ENCODE data around the gene DNAH6. TPM values are rescaled to one million over a fixed set of nuclear protein-coding genes. Genes with fewer than 3 reads are reported as not detected.

Gene DNAH6
- total RNA-seq, 1 donor from 2014 or later, result 2.6 TPM

GRCh38 chr2:84716564-84716963 is 200.3 kb downstream of the DNAH6 start:
- Histone ChIP-seq H4K20me1 (ENCODE audit: low read depth) (no peaks in the 10 kb centered on the region), H3K9me3 (ENCODE audit: low read depth) (no peaks in the 10 kb centered on the region), H3K4me3 (no peak overlapping the region), H3K27me3 (no peaks in the 10 kb centered on the region), H2AFZ (replicated peaks) (no peak overlapping the region), H3K9ac (no peak overlapping the region), H3K27ac (no peak overlapping the region), H3K36me3 (no peaks in the 10 kb centered on the region), H3K4me2 (no peak overlapping the region), H3K4me1 (no peaks in the 10 kb centered on the region), H3K79me2 (ENCODE audit: low read depth) (no peaks in the 10 kb centered on the region), H3F3A (ENCODE audit: low read depth) (no peaks in the 10 kb centered on the region)
- Mint-ChIP-seq H3K9me3 (peaks cover 5% of the 10 kb centered on the region), H3K4me3 (no peak overlapping the region), H3K4me1 (peaks cover 2% of the 10 kb centered on the region), H3K36me3 (peaks cover 2% of the 10 kb centered on the region), H3K27ac (no peak overlapping the region), H3K27me3 (ENCODE audit: insufficient read depth, low read depth) (no peaks in the 10 kb centered on the region)
- no peak for DNase-seq (ENCODE audit: low spot score)
- TF ChIP-seq EZH2phosphoT487 (IDR thresholded peaks at IDR 0.05) (no peak), CTCF (IDR thresholded peaks at IDR 0.05) (no peak), EZH2 (IDR thresholded peaks at IDR 0.05) (no peak)

DNA sequence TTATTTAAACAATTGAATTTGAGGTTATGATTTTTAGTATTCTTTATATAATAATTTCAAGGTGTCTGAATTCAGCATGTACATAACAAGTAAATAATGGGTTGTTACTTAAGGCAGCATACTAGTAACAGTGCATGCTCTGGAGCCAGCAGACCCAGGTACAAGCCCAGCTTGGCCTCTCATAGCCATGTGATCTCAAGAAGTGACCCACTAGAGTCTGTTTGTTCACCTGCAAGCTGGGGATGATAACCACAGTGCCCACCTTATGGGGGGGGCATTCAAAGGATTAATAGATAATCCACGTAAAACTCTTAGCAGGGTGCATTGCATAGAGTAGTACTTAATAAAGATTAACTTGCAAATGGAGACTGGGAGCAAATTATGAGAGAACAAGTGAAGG is 201.0 kb downstream of the DNAH6 start:
- H3K4me3 ChIP-seq, result no peak overlapping the region

DNA sequence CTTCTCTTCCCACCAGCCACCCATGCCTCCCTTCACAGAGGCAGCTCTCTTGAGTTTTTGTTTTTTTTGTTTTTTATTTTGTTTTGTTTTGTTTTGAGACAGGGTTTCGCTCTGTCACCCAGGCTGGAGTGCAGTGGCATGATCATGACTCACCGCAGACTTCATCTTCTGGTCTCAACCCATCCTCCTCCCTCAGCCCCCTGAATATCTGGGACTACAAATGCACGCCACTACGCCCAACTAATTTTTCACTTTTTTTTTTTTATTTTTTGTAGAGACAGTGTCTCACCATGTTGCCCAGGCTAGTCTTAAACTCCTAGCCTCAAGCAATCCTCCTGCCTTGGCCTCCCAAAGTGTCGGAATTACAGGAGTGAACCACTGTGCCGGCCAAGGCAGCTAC is 203.1 kb downstream of the DNAH6 start:
- H3K4me1 Mint-ChIP-seq, result peaks cover 2% of the 10 kb centered on the region
- Histone ChIP-seq H3K4me1 (no peaks in the 10 kb centered on the region), H3K4me3 (no peak overlapping the region), H3K36me3 (no peaks in the 10 kb centered on the region), H3K4me2 (no peak overlapping the region), H3K9ac (no peak overlapping the region), H3F3A (ENCODE audit: low read depth) (no peaks in the 10 kb centered on the region), H3K79me2 (ENCODE audit: low read depth) (no peaks in the 10 kb centered on the region), H2AFZ (replicated peaks) (no peak overlapping the region), H3K27me3 (no peaks in the 10 kb centered on the region), H3K27ac (no peak overlapping the region), H3K9me3 (ENCODE audit: low read depth) (no peaks in the 10 kb centered on the region), H4K20me1 (ENCODE audit: low read depth) (no peaks in the 10 kb centered on the region)
- H3K27me3 Mint-ChIP-seq (ENCODE audit: insufficient read depth, low read depth), result no peaks in the 10 kb centered on the region
- H3K9me3 Mint-ChIP-seq, result peaks cover 5% of the 10 kb centered on the region
- DNase-seq (ENCODE audit: low spot score), result no peak
- no peak overlapping the region for H3K27ac Mint-ChIP-seq
- H3K36me3 Mint-ChIP-seq, result peaks cover 2% of the 10 kb centered on the region
- TF ChIP-seq EZH2 (IDR thresholded peaks at IDR 0.05), result no peak
- TF ChIP-seq CTCF (IDR thresholded peaks at IDR 0.05), result no peak
- TF ChIP-seq EZH2phosphoT487 (IDR thresholded peaks at IDR 0.05), result no peak
- H3K4me3 Mint-ChIP-seq, result no peak overlapping the region

More for the DNA sequence above, 201.0 kb downstream of the DNAH6 start:
- Histone ChIP-seq H2AFZ (replicated peaks) (no peak overlapping the region), H3K4me2 (no peak overlapping the region), H3K27ac (no peak overlapping the region), H4K20me1 (ENCODE audit: low read depth) (no peaks in the 10 kb centered on the region), H3F3A (ENCODE audit: low read depth) (no peaks in the 10 kb centered on the region), H3K27me3 (no peaks in the 10 kb centered on the region), H3K9me3 (ENCODE audit: low read depth) (no peaks in the 10 kb centered on the region), H3K36me3 (no peaks in the 10 kb centered on the region), H3K9ac (no peak overlapping the region), H3K4me1 (no peaks in the 10 kb centered on the region), H3K79me2 (ENCODE audit: low read depth) (no peaks in the 10 kb centered on the region)
- Mint-ChIP-seq H3K27me3 (ENCODE audit: insufficient read depth, low read depth) (no peaks in the 10 kb centered on the region), H3K4me1 (peaks cover 2% of the 10 kb centered on the region), H3K4me3 (no peak overlapping the region), H3K36me3 (peaks cover 2% of the 10 kb centered on the region), H3K27ac (no peak overlapping the region), H3K9me3 (peaks cover 5% of the 10 kb centered on the region)
- TF ChIP-seq EZH2 (IDR thresholded peaks at IDR 0.05) (no peak), CTCF (IDR thresholded peaks at IDR 0.05) (no peak), EZH2phosphoT487 (IDR thresholded peaks at IDR 0.05) (no peak)
- no peak for DNase-seq (ENCODE audit: low spot score)

Data from neural progenitor cell (in vitro differentiated cells).